ENCODE results near the gene ASIC2.

DNA sequence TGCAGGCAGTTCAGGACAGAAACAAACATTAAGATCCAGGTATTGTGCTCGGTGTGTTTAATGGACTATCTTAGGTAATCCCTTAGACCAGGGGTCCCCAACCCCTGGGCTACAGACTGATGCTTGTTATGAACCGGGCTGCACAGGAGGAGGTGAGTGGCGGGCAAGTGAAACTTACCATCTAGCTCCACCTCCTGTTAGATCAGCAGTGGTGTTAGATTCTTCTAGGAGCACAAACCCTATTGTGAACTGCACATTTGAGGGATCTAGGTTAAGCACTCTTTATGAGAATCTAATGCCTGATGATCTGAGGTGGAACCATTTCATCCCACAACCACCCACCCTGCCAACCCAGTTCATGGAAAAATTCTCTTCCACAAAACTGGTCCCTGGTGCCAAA, 37.8 kb upstream of the ASIC2 start:
- TF ChIP-seq FOXM1 (IDR thresholded peaks at IDR 0.05; ENCODE audit: borderline replicate concordance) (no peak), TARDBP (IDR thresholded peaks at IDR 0.05) (no peak), SUZ12 (IDR thresholded peaks at IDR 0.05) (no peak), HDGF (IDR thresholded peaks at IDR 0.05; ENCODE audit: borderline replicate concordance) (no peak)

Data from HEK293T (cell line).